Neural progenitor cell (in vitro differentiated cells): ENCODE results near the gene CEACAM7. TPM values are rescaled to one million over a fixed set of nuclear protein-coding genes. Genes with fewer than 3 reads are reported as not detected.

Experiments used
- DNase-seq: peaks from one replicate; pipeline ENCODE4 v3.0.0-alpha.2; 2016; ENCODE audit warnings: low spot score
- H2AFZ ChIP-seq: fragments of 200-600 bp; sonication (generic); replicated peaks from 2 replicates; pipeline ENCODE4 v1.6.1; 2016; ENCODE audit warnings: antibody characterized with exemption
- H3F3A ChIP-seq: fragments of 200-600 bp; sonication (generic); 2 replicates; pipeline ENCODE4 v1.6.1; 2016; ENCODE audit warnings: antibody characterized with exemption, low read depth
- H3K27ac ChIP-seq: fragments of 200-600 bp; sonication (generic); 2 replicates; pipeline ENCODE4 v1.5.1; 2016; ENCODE audit warnings: mild to moderate bottlenecking
- H3K27me3 ChIP-seq: fragments of 200-600 bp; sonication (generic); 2 replicates; pipeline ENCODE4 v1.6.1; 2016; ENCODE audit warnings: mild to moderate bottlenecking, moderate library complexity
- H3K36me3 ChIP-seq: fragments of 200-600 bp; sonication (generic); 2 replicates; pipeline ENCODE4 v1.5.1; 2016
- H3K4me1 ChIP-seq: fragments of 200-600 bp; sonication (generic); 2 replicates; pipeline ENCODE4 v1.6.1; 2016; ENCODE audit warnings: mixed run types
- H3K4me2 ChIP-seq: fragments of 200-600 bp; sonication (generic); 2 replicates; pipeline ENCODE4 v1.6.1; 2016
- H3K4me3 ChIP-seq: fragments of 200-600 bp; sonication (generic); 2 replicates; pipeline ENCODE4 v1.5.1; 2016
- H3K79me2 ChIP-seq: fragments of 200-600 bp; sonication (generic); 2 replicates; pipeline ENCODE4 v1.6.1; 2016; ENCODE audit warnings: low read depth
- H3K9ac ChIP-seq: fragments of 200-600 bp; sonication (generic); 2 replicates; pipeline ENCODE4 v1.6.1; 2016
- H3K9me3 ChIP-seq: fragments of 200-600 bp; sonication (generic); 2 replicates; pipeline ENCODE4 v1.5.1; 2016; ENCODE audit warnings: low read depth
- H4K20me1 ChIP-seq: fragments of 200-600 bp; sonication (generic); 2 replicates; pipeline ENCODE4 v1.6.1; 2016; ENCODE audit warnings: low read depth
- H3K27ac Mint-ChIP-seq: 3 replicates; pipeline ENCODE4 v1.8.0; 2021; ENCODE audit warnings: mixed read lengths
- H3K27me3 Mint-ChIP-seq: 2 replicates; pipeline ENCODE4 v1.8.0; 2022; ENCODE audit warnings: low read depth, mild to moderate bottlenecking, inconsistent platforms, moderate library complexity, mixed read lengths; ENCODE audit not compliant: insufficient read depth
- H3K36me3 Mint-ChIP-seq: 3 replicates; pipeline ENCODE4 v1.8.0; 2021; ENCODE audit warnings: mixed read lengths
- H3K4me1 Mint-ChIP-seq: 3 replicates; pipeline ENCODE4 v1.8.0; 2021; ENCODE audit warnings: mixed read lengths
- H3K4me3 Mint-ChIP-seq: 3 replicates; pipeline ENCODE4 v1.8.0; 2021; ENCODE audit warnings: mild to moderate bottlenecking, moderate library complexity, mixed read lengths
- H3K9me3 Mint-ChIP-seq: 3 replicates; pipeline ENCODE4 v1.8.0; 2020; ENCODE audit warnings: mixed read lengths
- CTCF ChIP-seq: fragments of 200-600 bp; sonication (generic); IDR thresholded peaks from 2 replicates; pipeline ENCODE4 v1.5.1; 2017; ENCODE audit warnings: antibody characterized with exemption, mild to moderate bottlenecking
- EZH2 ChIP-seq: fragments of 200-600 bp; sonication (generic); IDR thresholded peaks from 2 replicates; pipeline ENCODE4 v1.6.1; 2017; ENCODE audit warnings: antibody characterized with exemption, mild to moderate bottlenecking, moderate library complexity
- EZH2phosphoT487 ChIP-seq: fragments of 200-600 bp; sonication (generic); IDR thresholded peaks from 2 replicates; pipeline ENCODE4 v1.6.1; 2017; ENCODE audit warnings: antibody characterized with exemption
- total RNA-seq: library from RNA; depleted of rRNA; stranded (reverse); fragments of >200 nt; gene quantifications from 2 replicates; pipeline ENCODE4 v1.2.3, GENCODE V29; 2015; ENCODE audit warnings: low replicate concordance

The CEACAM7 gene
- total RNA-seq, 1 donor from 2014 or later, result not detected

DNA sequence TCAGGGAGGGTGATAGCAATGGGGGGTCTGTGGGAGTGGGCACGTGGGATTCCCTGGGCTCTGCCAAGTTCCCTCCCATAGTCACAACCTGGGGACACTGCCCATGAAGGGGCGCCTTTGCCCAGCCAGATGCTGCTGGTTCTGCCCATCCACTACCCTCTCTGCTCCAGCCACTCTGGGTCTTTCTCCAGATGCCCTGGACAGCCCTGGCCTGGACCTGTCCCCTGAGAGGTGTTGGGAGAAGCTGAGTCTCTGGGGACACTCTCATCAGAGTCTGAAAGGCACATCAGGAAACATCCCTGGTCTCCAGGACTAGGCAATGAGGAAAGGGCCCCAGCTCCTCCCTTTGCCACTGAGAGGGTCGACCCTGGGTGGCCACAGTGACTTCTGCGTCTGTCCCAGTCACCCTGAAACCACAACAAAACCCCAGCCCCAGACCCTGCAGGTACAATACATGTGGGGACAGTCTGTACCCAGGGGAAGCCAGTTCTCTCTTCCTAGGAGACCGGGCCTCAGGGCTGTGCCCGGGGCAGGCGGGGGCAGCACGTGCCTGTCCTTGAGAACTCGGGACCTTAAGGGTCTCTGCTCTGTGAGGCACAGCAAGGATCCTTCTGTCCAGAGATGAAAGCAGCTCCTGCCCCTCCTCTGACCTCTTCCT is 9.3 kb upstream of the CEACAM7 start:
- no peak for TF ChIP-seq EZH2phosphoT487
- no peak for TF ChIP-seq CTCF
- TF ChIP-seq EZH2, result no peak
- no peak for DNase-seq
- Mint-ChIP-seq H3K4me3 (no peak overlapping the region), H3K27ac (no peak overlapping the region), H3K9me3 (peaks cover 11% of the 10 kb centered on the region), H3K27me3 (peaks cover 10% of the 10 kb centered on the region), H3K4me1 (no peaks in the 10 kb centered on the region), H3K36me3 (no peaks in the 10 kb centered on the region)
- Histone ChIP-seq H3F3A (no peaks in the 10 kb centered on the region), H3K79me2 (no peaks in the 10 kb centered on the region), H3K9me3 (peaks cover 8% of the 10 kb centered on the region), H2AFZ (no peak overlapping the region), H3K4me1 (no peaks in the 10 kb centered on the region), H3K36me3 (no peaks in the 10 kb centered on the region), H3K9ac (no peak overlapping the region), H3K27me3 (no peaks in the 10 kb centered on the region), H3K27ac (no peak overlapping the region), H4K20me1 (no peaks in the 10 kb centered on the region), H3K4me2 (no peak overlapping the region), H3K4me3 (no peak overlapping the region)

DNA sequence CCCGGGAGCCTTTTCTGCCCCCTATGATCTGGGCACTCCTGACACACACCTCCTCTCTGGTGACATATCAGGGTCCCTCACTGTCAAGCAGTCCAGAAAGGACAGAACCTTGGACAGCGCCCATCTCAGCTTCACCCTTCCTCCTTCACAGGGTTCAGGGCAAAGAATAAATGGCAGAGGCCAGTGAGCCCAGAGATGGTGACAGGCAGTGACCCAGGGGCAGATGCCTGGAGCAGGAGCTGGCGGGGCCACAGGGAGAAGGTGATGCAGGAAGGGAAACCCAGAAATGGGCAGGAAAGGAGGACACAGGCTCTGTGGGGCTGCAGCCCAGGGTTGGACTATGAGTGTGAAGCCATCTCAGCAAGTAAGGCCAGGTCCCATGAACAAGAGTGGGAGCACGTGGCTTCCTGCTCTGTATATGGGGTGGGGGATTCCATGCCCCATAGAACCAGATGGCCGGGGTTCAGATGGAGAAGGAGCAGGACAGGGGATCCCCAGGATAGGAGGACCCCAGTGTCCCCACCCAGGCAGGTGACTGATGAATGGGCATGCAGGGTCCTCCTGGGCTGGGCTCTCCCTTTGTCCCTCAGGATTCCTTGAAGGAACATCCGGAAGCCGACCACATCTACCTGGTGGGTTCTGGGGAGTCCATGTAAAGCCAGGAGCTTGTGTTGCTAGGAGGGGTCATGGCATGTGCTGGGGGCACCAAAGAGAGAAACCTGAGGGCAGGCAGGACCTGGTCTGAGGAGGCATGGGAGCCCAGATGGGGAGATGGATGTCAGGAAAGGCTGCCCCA is 8.5 kb upstream of the CEACAM7 start:
- Histone ChIP-seq H3K36me3 (no peaks in the 10 kb centered on the region), H3K9me3 (peaks cover 11% of the 10 kb centered on the region), H3K4me1 (no peaks in the 10 kb centered on the region), H4K20me1 (no peaks in the 10 kb centered on the region), H3K9ac (no peak overlapping the region), H3K79me2 (no peaks in the 10 kb centered on the region), H3K27ac (no peak overlapping the region), H3K4me3 (no peak overlapping the region), H2AFZ (no peak overlapping the region), H3F3A (no peaks in the 10 kb centered on the region), H3K27me3 (no peaks in the 10 kb centered on the region), H3K4me2 (no peak overlapping the region)
- DNase-seq, result no peak
- Mint-ChIP-seq H3K9me3 (peaks cover 11% of the 10 kb centered on the region), H3K4me1 (no peaks in the 10 kb centered on the region), H3K27me3 (peaks cover 10% of the 10 kb centered on the region), H3K27ac (no peak overlapping the region), H3K36me3 (no peaks in the 10 kb centered on the region), H3K4me3 (no peak overlapping the region)
- TF ChIP-seq CTCF (no peak), EZH2phosphoT487 (no peak), EZH2 (no peak)

DNA sequence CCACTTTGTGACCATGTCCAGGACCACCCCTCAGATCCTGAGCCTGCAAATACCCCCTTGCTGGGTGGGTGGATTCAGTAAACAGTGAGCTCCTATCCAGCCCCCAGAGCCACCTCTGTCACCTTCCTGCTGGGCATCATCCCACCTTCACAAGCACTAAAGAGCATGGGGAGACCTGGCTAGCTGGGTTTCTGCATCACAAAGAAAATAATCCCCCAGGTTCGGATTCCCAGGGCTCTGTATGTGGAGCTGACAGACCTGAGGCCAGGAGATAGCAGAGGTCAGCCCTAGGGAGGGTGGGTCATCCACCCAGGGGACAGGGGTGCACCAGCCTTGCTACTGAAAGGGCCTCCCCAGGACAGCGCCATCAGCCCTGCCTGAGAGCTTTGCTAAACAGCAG is 7.7 kb upstream of the CEACAM7 start:
- DNase-seq, result no peak
- no peak overlapping the region for H3K27ac Mint-ChIP-seq
- H3K79me2 ChIP-seq, result no peaks in the 10 kb centered on the region
- no peak for TF ChIP-seq CTCF
- no peak for TF ChIP-seq EZH2phosphoT487
- TF ChIP-seq EZH2, result no peak
- no peak overlapping the region for H2AFZ ChIP-seq
- H3K4me3 Mint-ChIP-seq, result no peak overlapping the region
- peaks cover 11% of the 10 kb centered on the region for H3K9me3 Mint-ChIP-seq
- no peaks in the 10 kb centered on the region for H3K27me3 ChIP-seq
- no peak overlapping the region for H3K4me2 ChIP-seq
- no peaks in the 10 kb centered on the region for H3K4me1 ChIP-seq
- no peaks in the 10 kb centered on the region for H3K4me1 Mint-ChIP-seq
- H3K27ac ChIP-seq, result no peak overlapping the region
- no peaks in the 10 kb centered on the region for H4K20me1 ChIP-seq
- peaks cover 11% of the 10 kb centered on the region for H3K9me3 ChIP-seq
- no peak overlapping the region for H3K9ac ChIP-seq
- no peaks in the 10 kb centered on the region for H3K36me3 Mint-ChIP-seq
- no peak overlapping the region for H3K4me3 ChIP-seq
- peaks cover 13% of the 10 kb centered on the region for H3K27me3 Mint-ChIP-seq
- H3K36me3 ChIP-seq, result no peaks in the 10 kb centered on the region
- no peaks in the 10 kb centered on the region for H3F3A ChIP-seq
